ENCODE measurements around the gene PAQR4.

- TF ChIP-seq POLR2A (IDR thresholded peaks at IDR 0.05) (no peak), CTCF (IDR thresholded peaks at IDR 0.05) (no peak)
Observed at GRCh38 chr16:2950353-2950724, 18.8 kb upstream of the PAQR4 start.

All from gastroesophageal sphincter (tissue), 3 donors.